ENCODE measurements around the gene ANKRD36C.
"Not testable (repeated sequence)": the region's sequence is repeated elsewhere in the genome, so short reads cannot be mapped to it uniquely, and the experiment has no call there.

The ANKRD36C gene

DNA sequence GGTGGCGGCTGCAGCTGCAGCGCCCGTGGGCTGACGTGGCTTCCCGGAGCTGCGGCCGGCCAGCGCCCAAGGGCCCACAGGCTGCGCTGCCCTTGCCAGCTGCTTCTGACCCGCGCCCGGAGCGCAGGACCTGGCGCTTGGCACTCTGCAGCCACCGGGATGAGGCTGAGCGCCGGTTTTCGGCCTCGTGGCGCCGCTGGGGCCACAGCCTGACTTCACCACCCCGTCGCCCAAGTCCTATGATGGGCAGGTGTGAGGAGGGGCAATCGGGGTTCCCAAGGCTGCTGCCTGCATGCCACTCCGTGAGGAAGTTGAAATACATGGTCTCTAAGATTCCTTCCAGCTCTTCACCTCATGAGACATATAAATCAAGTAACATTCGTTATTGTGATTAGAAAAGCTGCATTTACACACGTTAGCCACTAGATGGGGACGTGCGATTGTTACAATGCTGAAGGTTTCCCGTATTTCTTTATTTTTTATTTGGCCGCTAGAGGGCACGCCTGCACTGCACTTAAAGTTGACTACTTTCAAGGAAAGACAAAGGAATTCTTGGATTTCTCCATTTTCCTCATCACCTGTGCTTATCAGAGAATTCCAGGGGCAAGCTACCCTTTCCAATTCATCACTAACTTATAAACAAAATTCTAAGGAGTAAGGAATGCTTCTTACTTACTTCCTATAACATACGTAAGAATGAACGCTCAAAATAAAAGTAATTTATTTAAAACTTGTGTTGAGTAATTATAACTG lies 1.1 kb upstream of the ANKRD36C start:
- not testable (repeated sequence) for DNase-seq

DNA sequence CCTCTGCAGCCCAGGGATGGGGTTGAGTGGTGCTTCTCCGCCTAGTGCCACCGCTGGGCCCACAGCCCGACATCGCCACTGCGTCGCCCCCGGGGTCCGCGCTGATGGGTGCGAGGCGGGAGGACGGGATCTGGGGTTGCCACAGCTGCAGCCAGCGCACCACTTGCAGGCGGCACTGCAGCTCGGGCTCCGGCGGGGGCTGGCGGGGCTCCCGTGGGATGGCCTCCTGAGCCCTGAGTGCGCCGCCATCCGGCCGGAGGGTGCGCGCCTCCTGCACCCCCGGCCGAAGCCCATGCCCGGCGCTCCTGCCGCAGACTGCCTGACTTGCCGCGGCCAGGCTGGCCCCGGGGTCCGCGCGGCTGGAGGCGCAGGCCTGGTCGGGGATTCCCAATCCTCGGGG lies 478 bp upstream of the ANKRD36C start:
- not testable (repeated sequence) for DNase-seq

DNA sequence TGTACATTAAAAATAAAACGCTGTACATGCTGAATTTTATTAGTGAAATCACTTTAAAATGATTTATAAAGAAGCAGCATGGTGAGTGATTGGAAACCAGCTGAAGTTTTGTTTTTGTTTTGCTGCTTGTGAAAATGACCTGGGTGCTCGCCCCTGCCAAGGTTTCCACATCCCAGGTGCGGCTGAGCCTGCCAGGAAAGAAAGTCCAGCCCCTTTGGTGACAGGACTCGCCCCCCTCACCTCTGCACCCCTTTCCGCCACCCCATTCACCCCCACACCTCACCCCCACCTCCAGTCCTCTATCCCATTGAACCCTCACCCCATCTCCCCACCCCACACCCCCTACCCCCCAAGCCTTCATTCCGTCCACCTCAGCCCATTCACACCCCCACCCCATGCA lies 740 bp downstream of the ANKRD36C start:
- DNase-seq, result not testable (repeated sequence)

DNA sequence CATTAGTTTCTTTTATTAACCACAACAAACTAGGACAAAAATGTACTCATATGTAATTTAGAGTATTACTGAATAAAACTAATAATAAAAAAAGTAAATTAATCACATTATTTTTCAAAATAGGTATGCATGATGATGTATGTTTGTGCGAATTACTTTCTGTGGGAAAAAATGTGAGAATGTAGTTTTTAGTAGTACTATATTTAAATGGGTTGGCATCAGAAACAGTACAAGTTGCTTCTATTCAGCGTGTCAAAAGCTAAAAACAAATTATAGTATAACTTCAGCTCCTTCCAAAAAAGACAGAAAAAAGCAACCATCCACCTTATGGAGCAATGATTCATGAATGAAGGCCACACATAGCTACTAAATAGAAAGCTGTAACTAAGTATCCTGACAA lies 40.0 kb downstream of the ANKRD36C start:
- DNase-seq, result not testable (repeated sequence)

DNA sequence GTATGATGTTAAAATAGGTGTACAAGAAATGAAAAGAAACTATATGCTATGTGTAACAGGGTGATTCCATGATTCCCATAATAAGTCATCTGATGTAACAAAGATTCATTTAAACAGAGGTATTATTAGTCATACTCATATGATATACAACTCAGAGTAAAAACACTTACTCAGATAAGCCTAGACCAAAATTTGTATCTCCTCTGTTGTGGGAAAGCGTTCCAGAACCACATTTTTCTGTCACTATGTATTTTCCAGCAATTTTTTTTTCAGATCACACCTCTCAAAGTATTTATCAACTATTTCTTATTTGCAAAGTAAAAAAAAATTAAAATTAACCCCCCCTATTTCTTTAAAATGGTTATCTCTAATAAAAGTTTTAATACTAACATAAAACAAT lies 43.6 kb downstream of the ANKRD36C start:
- DNase-seq, result not testable (repeated sequence)

DNA sequence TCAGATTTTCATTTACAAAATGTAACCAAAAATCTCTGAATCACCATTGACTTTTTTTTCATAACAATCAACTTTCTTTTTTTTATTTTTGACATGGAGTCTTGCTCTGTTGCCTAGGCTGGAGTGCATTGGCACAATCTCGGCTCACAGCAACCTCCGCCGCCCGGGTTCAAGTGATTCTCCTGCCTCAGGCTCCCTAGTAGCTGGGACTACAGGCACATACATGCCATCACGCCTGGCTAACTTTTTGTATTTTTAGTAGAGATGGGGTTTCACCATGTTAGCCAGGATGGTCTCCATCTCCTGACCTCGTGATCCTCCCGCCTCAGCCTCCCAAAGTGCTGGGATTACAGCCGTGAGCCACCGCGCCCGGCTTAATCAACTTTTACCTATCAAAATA lies 51.7 kb downstream of the ANKRD36C start:
- DNase-seq, result not testable (repeated sequence)

DNA sequence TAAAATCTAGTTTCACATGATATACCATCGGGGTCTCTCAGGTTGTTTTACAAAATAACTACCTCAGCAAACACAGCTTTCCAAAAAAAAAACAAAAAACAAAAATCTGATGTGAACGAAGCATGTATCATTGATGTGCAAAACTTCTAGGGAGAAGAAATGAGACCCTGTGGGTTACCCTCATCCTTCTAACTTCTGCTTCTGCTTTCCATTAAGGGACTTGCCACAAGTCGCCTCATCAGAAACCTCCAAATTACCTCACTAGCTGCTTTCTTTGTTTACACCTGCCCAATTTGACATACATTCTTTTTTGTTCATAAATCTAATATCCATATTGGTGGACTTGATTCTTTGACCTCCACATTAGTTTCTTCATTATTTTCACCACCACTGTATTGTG lies 60.9 kb downstream of the ANKRD36C start:
- not testable (repeated sequence) for DNase-seq

DNA sequence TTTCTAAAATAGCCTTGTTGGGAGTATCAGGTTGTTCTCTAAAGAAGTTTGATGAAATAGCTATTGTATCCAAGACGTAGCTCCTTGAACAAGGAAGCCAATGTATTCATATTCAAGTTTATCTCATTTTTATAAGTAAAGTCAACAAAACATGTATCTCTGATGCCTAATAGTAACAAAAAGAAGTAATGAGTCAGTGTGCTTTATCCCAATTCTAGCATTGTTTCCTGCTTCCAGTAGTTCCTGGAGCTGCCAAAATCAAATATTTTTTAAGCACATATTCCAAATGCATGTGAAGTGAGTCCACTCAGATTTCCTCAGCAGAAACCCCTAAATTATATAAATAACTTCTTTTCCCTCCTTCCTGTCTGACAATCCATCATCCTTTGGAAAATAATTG lies 74.6 kb downstream of the ANKRD36C start:
- not testable (repeated sequence) for DNase-seq

DNA sequence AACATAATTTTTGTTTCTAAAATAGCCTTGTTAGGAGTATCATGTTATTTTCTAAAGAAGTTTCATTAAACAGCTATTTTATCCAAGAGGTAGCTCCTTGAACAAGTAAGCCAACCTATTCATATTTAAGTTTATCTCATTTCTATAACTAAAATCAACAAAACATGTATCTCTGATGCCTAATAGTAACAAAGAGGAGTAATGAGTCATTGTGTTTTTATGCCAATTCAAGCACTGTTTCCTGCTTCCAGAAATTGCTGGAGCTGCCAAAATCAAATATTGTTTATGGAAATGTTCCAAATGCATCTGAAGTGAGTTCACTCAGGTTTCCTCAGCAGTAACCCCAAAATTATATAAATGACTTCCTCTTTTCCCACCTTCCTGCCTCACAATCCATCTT lies 76.5 kb downstream of the ANKRD36C start:
- DNase-seq, result not testable (repeated sequence)

DNA sequence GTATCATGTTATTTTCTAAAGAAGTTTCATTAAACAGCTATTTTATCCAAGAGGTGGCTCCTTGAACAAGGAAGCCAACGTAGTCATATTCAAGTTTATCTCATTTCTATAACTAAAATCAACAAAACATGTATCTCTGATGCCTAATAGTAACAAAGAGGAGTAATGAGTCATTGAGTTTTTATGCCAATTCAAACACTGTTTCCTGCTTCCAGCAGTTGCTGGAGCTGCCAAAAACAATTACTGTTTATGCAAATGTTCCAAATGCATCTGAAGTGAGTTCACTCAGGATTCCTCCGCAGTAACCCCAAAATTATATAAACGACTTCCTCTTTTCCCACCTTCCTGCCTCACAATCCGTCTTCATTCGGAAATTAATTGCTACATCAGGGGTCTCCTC lies 80.2 kb downstream of the ANKRD36C start:
- DNase-seq, result not testable (repeated sequence)

DNA sequence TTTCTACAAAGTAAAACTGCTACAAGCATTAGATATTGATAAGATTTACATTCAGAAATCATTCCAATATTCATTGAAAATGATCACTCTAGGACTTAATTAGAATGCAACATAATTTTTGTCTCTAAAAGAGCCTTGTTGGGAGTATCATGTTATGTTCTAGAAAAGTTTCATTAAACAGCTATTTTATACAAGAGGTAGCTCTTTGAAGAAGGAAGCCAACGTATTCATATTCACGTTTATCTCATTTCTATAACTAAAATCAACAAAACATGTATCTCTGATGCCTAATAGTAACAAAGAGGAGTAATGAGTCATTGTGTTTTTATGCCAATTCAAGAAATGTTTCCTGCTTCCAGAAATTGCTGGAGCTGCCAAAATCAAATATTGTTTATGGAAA lies 97.2 kb downstream of the ANKRD36C start:
- DNase-seq, result not testable (repeated sequence)

DNA sequence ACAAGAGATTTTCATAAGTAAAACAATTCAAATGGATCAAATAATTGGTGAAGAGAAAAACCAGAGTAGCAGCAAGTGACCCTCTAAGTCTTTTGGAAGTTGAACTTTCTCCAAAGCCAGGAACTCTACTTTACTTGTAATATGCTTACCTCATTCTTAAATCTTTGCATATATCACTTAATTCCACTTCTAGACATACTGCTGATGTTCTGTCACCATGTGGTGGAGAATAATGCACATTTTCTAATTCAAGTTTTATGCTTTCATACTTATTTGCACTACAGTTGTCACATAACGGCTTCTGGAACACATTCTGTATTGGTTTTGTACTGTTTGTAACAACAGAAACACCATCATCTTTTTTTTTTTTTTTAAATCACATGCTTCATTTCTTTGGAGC lies 123.7 kb downstream of the ANKRD36C start:
- DNase-seq, result not testable (repeated sequence)

DNA sequence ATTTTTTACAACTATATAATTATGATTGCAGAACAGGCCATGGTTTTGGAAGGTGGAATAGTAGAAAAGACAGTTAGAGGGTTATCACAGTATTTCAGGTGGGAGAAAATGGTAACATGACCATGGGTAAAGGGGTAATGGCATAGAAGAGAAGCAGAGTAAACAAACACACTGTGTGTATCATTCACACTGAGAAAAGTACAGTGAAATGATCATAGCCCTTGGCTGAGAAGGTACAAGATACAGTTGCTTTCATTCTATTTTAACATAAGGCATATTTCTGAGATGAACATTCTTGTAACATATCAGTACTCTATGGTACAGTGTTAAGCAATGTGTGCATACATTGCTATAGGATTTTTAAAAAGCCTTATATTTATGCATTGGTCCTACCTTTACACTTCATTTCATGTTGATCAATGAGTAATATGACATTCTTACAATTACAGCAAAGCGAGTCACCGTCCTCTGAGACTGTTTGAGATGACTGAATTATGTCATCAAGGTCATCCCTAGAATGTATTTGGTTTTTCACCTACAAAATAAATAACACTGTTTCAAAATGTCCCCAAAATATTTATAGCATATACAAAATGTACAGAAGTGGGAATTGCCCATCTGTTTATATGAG lies 124.5 kb downstream of the ANKRD36C start:
- DNase-seq, result not testable (repeated sequence)

DNA sequence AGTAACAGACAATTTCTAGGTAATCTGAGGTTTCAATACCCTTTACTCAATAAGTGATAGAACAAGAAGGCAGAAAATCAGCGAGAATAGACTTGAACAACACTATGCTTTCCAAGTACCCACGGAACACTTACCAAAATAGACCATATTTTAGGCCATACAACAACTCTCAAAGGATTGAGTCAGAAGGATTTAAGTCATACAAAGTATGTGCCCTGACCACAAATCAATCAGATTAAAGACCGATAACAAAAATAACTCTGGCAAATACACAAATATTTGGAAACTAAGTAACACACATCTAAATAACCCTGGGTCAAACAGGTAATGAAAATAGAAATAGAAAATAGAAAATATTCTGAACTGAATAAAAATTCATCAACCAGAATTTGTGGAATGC lies 129.5 kb downstream of the ANKRD36C start:
- not testable (repeated sequence) for DNase-seq

DNA sequence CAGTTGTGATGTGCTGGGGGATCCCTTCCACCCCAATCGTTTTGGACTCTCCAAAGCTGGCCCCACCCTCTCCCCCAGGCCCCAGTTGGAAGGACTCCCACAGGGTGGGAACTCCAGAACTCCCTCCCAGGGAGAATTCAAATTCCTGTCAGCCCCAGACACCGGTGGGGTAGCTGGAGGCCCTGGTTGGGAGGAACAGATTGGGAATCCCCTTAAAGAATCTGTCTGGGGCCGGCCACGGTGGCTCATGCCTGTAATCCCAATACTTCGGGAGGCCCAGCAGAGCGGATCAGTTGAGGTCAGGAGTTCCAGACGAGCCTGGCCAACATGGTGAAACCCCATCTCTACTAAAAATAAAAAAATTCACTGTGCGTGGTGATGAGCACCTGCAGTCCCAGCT lies 155.5 kb downstream of the ANKRD36C start:
- DNase-seq, result no peak

DNA sequence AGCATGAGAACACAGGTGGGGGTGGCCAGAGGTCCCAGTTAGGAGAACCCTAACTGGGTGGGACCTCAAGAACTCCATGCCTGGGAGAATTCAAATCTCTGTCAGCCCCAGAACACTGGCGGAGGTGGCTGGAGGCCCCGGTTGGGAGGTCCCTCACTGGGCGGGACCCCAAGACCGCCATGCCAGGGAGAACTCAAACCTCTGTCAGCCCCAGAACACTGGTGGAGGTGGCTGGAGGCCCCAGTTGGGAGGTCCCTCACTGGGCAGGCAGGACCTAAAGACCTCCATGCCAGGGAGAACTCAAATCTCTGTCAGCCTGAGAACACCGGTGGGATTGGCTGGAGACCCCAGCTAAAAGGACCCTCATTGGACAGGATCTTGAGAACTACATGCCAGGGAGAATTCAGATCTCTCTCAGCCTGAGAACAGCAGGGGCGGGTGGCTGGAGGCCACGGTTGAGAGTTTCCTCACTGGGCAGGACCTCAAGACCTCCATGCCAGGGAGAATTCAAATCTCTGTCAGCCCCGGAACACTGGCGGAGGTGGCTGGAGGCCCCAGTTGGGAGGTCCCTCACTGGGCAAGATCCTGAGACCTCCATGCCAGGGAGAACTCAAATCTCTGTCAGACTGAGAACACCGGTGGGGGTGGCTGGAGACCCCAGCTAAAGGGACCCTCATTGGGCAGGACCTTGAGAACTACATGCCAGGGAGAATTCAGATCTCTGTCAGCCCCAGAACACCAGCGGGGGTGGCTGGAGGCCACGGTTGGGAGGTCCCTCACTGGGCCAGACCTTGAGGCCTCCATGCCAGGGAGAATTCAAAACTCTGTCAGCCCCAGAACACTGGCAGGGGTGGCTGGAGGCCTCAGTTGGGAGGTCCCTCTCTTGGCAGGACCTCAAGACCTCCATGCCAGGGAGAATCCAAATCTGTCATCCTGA lies 157.3 kb downstream of the ANKRD36C start:
- not testable (repeated sequence) for DNase-seq

DNA sequence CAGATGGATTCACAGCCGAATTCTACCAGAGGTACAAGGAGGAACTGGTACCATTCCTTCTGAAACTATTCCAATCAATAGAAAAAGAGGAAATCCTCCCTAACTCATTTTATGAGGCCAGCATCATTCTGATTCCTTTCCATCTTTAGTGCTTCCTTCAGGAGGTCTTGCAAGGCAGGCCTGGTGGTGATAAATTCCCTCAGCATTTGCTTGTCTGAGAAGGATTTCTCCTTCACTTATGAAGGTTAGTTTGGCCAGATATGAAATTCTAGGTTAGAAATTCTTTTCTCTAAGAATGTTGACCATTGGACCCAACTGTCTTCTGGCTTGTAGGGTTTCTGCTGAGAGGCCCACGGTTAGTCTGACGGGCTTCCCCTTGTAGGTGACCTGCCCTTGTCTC lies 167.4 kb downstream of the ANKRD36C start:
- DNase-seq, result not testable (repeated sequence)

DNA sequence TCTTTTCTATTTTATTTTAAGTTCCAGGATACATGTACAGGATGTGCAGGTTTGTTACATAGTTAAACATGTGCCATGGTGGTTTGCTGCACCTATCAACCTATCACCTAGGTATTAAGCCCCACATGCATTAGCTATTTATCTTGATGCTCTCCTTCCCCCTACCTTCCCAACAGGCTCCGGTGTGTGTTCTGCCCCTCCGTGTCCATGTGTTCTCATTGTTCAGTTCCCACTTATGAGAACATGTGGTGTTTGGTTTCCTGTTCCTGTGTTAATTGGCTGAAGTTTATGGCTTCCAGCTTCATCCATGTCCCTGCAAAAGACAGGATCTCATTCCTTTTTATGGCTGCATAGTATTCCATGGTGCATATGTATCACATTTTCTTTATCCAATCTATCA lies 174.1 kb downstream of the ANKRD36C start:
- not testable (repeated sequence) for DNase-seq

DNA sequence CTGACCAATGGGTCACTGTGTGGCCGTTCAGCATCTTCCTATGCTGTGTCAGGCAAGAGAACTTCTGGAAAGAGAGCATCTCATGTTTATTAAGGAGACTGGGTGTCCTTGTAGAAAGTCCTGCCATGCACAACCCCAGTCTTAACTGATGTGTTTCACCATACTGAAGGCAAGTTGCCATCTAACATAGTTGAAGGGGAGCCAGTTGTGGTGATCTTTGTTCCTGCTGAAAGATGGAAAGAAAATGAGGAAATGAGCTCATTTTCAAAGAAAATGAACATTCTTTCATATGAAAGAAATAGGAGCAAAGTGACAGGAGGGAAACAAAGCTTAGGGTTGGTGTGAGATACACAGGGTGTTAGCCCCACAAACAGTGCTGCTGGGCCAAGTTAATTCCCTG lies 178.3 kb downstream of the ANKRD36C start:
- DNase-seq, result not testable (repeated sequence)

DNA sequence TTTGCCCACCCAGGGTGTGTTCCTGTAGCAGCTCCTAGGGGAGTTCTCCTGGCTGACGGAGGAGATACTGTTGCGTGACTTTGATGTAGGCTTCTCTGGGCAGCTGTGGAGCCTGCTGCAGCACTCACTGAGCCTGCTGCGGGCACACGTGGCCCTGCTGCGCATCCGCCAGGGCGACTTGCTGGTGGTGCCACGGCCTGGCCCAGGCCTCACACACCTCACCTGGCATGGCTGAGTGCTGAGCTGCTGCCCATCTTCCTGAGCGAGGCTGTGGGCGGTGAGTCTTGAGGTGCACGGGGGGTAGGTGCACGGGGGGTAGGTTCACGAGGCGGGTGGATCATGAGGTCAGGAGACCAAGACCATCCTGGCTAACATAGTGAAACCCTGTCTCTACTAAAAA lies 191.7 kb downstream of the ANKRD36C start:
- no peak for DNase-seq

DNA sequence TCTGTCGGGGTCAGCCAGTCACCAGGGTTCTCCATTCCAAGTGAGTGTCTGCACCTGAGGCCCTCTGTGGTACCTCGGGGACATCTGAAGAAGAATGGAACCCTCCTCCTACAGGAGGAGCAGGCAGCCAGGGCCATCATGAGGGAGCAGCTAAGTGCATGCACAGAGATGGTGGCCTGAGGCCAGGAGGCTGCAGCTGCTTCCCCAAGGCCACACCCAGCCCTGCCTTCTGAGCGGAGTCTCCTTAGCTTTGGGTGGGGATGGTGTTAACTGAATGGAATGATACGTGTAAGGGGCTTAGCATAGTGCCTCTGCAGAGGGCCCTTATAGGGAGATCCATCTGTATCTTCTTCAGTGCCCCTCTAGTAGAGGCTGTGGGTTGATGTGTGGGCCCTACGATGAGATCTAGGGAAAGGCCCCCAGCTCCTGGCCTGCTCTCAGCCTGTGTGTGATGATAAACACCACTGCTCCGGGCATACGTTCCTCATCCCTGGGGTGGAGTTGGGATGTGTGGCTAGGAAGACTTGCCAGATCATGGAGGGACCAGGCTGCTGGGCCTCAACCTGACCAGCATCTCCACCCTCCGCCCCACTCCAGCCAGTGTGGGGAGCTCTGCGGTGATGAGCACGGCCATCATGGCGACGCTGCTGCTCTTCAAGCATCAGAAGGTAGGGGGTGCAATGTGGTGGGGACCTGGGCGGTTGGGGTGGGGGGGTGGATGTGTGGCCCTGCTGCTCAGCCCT lies 192.3 kb downstream of the ANKRD36C start:
- DNase-seq, result not testable (repeated sequence)

DNA sequence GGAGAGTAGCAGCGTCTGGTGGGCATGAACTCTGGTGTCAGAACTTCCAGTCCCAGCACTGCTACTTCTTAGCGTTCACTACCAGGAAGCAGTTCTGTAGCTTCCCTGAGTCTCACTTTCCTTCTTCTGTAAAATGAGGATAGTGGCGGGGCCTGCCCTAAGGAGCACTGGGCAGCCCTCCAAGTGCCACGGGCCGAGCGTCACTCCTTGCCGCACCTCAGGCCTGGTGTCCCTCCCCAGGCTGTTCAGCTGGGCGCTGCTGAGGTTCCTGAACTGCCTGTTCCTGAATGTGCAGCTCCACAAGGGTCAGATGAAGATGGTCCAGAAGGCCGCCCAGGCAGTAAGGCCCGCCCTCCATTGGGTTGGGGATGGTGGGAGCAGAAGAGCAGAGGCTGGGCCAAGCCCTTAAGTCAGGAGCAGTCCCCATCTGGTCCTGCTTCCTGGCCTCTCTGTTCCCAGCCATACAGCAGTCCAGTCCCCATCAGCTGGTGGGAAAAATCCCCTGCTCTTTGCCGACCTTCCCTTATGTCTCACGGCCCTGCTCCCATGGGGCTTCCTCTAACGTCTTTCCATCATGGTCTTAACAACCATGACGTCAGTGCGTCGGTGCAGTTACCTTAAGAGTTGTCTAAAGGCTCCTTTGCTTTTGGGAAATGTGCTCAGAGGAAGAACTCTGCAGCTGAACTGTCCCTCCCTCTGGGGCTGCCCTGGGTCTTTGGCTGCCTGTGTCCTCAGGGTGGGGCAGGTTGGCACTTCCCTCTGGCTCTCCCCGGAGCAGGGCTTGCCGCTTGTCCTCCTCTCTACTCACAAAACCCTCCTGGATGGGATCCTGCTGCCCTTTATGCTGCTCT lies 195.2 kb downstream of the ANKRD36C start:
- not testable (repeated sequence) for DNase-seq

Data from NCI-H524 treated with DMSO at 0.1 percent for 48 hours (cell line).